Hepatocyte (in vitro differentiated cells): ENCODE results near the gene ACSM2B. TPM values are rescaled to one million over a fixed set of nuclear protein-coding genes. Genes with fewer than 3 reads are reported as not detected.
"Not testable (repeated sequence)": the region's sequence is repeated elsewhere in the genome, so short reads cannot be mapped to it uniquely, and the experiment has no call there.

Experiments
- DNase-seq: peaks from one replicate; pipeline ENCODE4 v3.0.0-alpha.2; 2016; ENCODE audit warnings: low spot score
- H2AFZ ChIP-seq: fragments of 200-600 bp; sonication (generic); 2 replicates; pipeline ENCODE4 v1.6.0; 2016; ENCODE audit warnings: antibody characterized with exemption, mild to moderate bottlenecking
- H3K27ac ChIP-seq: fragments of 200-600 bp; sonication (generic); 2 replicates; pipeline ENCODE4 v1.5.1; 2016; ENCODE audit warnings: mild to moderate bottlenecking
- H3K27me3 ChIP-seq: fragments of 200-600 bp; sonication (generic); 2 replicates; pipeline ENCODE4 v1.6.1; 2016
- H3K36me3 ChIP-seq: fragments of 200-600 bp; sonication (generic); replicated peaks from 2 replicates; pipeline ENCODE4 v1.5.1; 2016; ENCODE audit warnings: low read depth; ENCODE audit not compliant: insufficient read depth
- H3K4me1 ChIP-seq: fragments of 200-600 bp; sonication (generic); 2 replicates; pipeline ENCODE4 v1.5.1; 2016; ENCODE audit warnings: mild to moderate bottlenecking, moderate library complexity; ENCODE audit not compliant: insufficient read depth
- H3K4me2 ChIP-seq: fragments of 200-600 bp; sonication (generic); 2 replicates; pipeline ENCODE4 v1.6.0; 2016
- H3K4me3 ChIP-seq: fragments of 200-600 bp; sonication (generic); 2 replicates; pipeline ENCODE4 v1.5.1; 2016; ENCODE audit warnings: mild to moderate bottlenecking
- H3K79me2 ChIP-seq: fragments of 200-600 bp; sonication (generic); 2 replicates; pipeline ENCODE4 v1.6.0; 2017; ENCODE audit warnings: mild to moderate bottlenecking
- H3K9me2 ChIP-seq: fragments of 200-600 bp; sonication (generic); replicated peaks from 2 replicates; pipeline ENCODE4 v1.6.0; 2017; ENCODE audit warnings: mild to moderate bottlenecking; ENCODE audit not compliant: insufficient read depth
- H3K9me3 ChIP-seq: fragments of 200-600 bp; sonication (generic); 2 replicates; pipeline ENCODE4 v1.5.1; 2016; ENCODE audit warnings: low read depth, mild to moderate bottlenecking
- H4K20me1 ChIP-seq: fragments of 200-600 bp; sonication (generic); 2 replicates; pipeline ENCODE4 v1.6.0; 2016; ENCODE audit warnings: mild to moderate bottlenecking; ENCODE audit not compliant: insufficient read depth, poor library complexity, severe bottlenecking
- EZH2 ChIP-seq: fragments of 200-600 bp; sonication (generic); IDR thresholded peaks from 2 replicates; pipeline ENCODE4 v1.6.1; 2016; ENCODE audit warnings: antibody characterized with exemption, mild to moderate bottlenecking, borderline replicate concordance
- EZH2phosphoT487 ChIP-seq: fragments of 200-600 bp; sonication (generic); IDR thresholded peaks from one replicate; pipeline ENCODE4 v1.6.1; 2018; ENCODE audit warnings: antibody characterized with exemption, mild to moderate bottlenecking, low read depth, moderate library complexity; ENCODE audit not compliant: unreplicated experiment, severe bottlenecking
- WGBS: methylation state at CpG from one replicate; pipeline ENCODE4 v1.1.6; 2016; ENCODE audit warnings: low lambda C conversion rate; ENCODE audit errors: missing lambda C conversion rate; 5-methylcytosine and 5-hydroxymethylcytosine counted together
- polyA plus RNA-seq: library from polyadenylated mRNA; unstranded; fragments of >200 nt; fragmentation: Nextera tagmentation; extraction: Ambion mirVana; gene quantifications from 2 replicates; pipeline ENCODE4 v1.2.1, GENCODE V29; 2016
- total RNA-seq: library from RNA; depleted of rRNA; stranded (reverse); fragments of >200 nt; gene quantifications from 2 replicates; pipeline ENCODE4 v1.2.3, GENCODE V29; 2014
- TF ChIP-seq, protein P1 (sequence below): fragments of 200-600 bp; sonication (generic); IDR thresholded peaks from 2 replicates; pipeline ENCODE4 v1.5.1; 2016; ENCODE audit warnings: antibody characterized with exemption, mild to moderate bottlenecking; ENCODE audit not compliant: poor library complexity

Gene ACSM2B
- total and polyA plus RNA-seq, 2 experiments from 2014 or later = 32.7 to 43.6 TPM

- H3K36me3 ChIP-seq = no peaks in the 10 kb centered on the region
Measured at GRCh38 chr16:20538181-20538580, 38.0 kb downstream of the ACSM2B start.

GRCh38 chr16:20536669-20537068 is 39.5 kb downstream of the ACSM2B start:
- H3K9me3 ChIP-seq, H4K20me1 ChIP-seq, H3K27ac ChIP-seq, DNase-seq, H3K9me2 ChIP-seq, H3K4me1 ChIP-seq, H2AFZ ChIP-seq, H3K27me3 ChIP-seq, H3K4me3 ChIP-seq, H3K4me2 ChIP-seq, H3K79me2 ChIP-seq, H3K36me3 ChIP-seq: not testable (repeated sequence)
- WGBS = no CpG with 5 or more reads among the region's 1 CpG

More at GRCh38 chr16:20538181-20538580, 38.0 kb downstream of the ACSM2B start:
- no peaks in the 10 kb centered on the region for H3K4me1 ChIP-seq
- H3K27ac ChIP-seq = no peak overlapping the region
- no peak overlapping the region for H3K4me2 ChIP-seq
- no peaks in the 10 kb centered on the region for H3K79me2 ChIP-seq
- H3K27me3 ChIP-seq = no peaks in the 10 kb centered on the region
- WGBS = 0% methylated on average over 1 of the region's 1 CpG
- no peak overlapping the region for H3K4me3 ChIP-seq
- no peaks in the 10 kb centered on the region for H4K20me1 ChIP-seq
- no peak overlapping the region for H2AFZ ChIP-seq
- no peaks in the 10 kb centered on the region for H3K9me2 ChIP-seq
- no peak for DNase-seq
- H3K9me3 ChIP-seq = no peaks in the 10 kb centered on the region
- TF ChIP-seq EZH2phosphoT487 (no peak), EZH2 (no peak)
- TF ChIP-seq, protein P1, sequence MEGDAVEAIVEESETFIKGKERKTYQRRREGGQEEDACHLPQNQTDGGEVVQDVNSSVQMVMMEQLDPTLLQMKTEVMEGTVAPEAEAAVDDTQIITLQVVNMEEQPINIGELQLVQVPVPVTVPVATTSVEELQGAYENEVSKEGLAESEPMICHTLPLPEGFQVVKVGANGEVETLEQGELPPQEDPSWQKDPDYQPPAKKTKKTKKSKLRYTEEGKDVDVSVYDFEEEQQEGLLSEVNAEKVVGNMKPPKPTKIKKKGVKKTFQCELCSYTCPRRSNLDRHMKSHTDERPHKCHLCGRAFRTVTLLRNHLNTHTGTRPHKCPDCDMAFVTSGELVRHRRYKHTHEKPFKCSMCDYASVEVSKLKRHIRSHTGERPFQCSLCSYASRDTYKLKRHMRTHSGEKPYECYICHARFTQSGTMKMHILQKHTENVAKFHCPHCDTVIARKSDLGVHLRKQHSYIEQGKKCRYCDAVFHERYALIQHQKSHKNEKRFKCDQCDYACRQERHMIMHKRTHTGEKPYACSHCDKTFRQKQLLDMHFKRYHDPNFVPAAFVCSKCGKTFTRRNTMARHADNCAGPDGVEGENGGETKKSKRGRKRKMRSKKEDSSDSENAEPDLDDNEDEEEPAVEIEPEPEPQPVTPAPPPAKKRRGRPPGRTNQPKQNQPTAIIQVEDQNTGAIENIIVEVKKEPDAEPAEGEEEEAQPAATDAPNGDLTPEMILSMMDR = no peak

DNA sequence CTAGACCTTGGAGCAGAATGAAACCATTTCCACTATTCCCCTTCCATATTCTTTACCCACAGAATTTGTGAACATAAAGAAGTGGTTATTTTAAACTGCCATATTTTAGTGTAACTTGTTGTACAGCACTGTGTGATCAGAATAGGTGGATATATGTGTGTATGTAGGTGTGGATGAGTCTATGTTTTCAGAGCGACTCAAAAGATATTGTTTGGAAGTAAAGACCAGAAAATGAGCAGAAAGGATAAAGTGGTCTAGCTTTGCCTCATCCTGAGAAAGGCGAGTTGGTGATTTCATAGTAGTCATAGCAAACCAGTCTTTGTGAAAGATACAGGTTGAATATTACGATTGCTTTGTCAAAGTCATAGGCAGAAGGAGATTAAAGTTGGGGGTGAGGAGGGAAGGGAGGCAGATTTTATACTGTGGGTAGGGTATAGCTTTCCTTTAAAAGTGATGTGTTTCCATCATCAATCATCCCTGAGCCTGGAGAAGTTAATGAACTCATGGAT is 43.8 kb downstream of the ACSM2B start:
- H2AFZ ChIP-seq, H3K79me2 ChIP-seq, H3K4me1 ChIP-seq, H3K4me2 ChIP-seq, H3K9me3 ChIP-seq, H3K36me3 ChIP-seq, H3K4me3 ChIP-seq, H3K27me3 ChIP-seq, H3K27ac ChIP-seq, H3K9me2 ChIP-seq, H4K20me1 ChIP-seq, DNase-seq: not testable (repeated sequence)
- WGBS = no CpG with 5 or more reads among the region's 3 CpGs

- DNase-seq, H4K20me1 ChIP-seq, H3K4me1 ChIP-seq, H3K9me3 ChIP-seq, H2AFZ ChIP-seq, H3K4me3 ChIP-seq, H3K4me2 ChIP-seq, H3K27ac ChIP-seq, H3K9me2 ChIP-seq, H3K36me3 ChIP-seq, H3K27me3 ChIP-seq, H3K79me2 ChIP-seq: not testable (repeated sequence)
- no CpG with 5 or more reads among the region's 13 CpGs for WGBS
Measured at GRCh38 chr16:20531795-20532194, 44.4 kb downstream of the ACSM2B start.

DNA sequence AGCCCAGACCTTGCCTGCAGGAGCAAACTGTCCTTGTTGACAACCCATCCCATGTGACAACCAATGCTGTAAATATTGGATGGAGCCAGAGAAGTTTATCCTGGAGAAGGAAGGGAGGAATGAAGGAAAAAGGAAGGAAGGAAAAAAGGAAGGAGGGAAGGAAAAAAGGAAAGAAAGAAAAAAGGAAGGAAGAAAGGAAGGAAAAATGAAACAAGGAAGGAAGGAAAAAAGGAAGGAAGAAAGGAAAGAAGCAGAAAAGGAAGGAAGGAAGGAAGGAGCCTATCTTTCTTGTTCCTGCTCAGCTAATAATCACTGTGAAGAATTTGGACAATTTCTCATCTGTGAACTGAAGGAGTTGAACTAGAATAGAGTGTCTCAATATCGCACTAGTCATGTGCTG is 56.1 kb downstream of the ACSM2B start:
- no peak overlapping the region for H3K4me2 ChIP-seq
- H3K27ac ChIP-seq = no peak overlapping the region
- TF ChIP-seq EZH2 (no peak), EZH2phosphoT487 (no peak)
- TF ChIP-seq, protein P1 = no peak
- no peaks in the 10 kb centered on the region for H3K9me3 ChIP-seq
- no peaks in the 10 kb centered on the region for H3K27me3 ChIP-seq
- no peaks in the 10 kb centered on the region for H3K9me2 ChIP-seq
- WGBS = 50% methylated on average over 1 of the region's 1 CpG
- no peak overlapping the region for H2AFZ ChIP-seq
- H3K79me2 ChIP-seq = no peaks in the 10 kb centered on the region
- no peaks in the 10 kb centered on the region for H3K36me3 ChIP-seq
- no peaks in the 10 kb centered on the region for H3K4me1 ChIP-seq
- no peak for DNase-seq
- no peak overlapping the region for H3K4me3 ChIP-seq
- H4K20me1 ChIP-seq = no peaks in the 10 kb centered on the region
